NCI-H1092 (cell line): ENCODE data around the gene ARL9.

Experiments
- DNase-seq: peaks from one replicate; lab custom pipeline; 2025; lab: John Stamatoyannopoulos, UW

The ARL9 gene

DNA sequence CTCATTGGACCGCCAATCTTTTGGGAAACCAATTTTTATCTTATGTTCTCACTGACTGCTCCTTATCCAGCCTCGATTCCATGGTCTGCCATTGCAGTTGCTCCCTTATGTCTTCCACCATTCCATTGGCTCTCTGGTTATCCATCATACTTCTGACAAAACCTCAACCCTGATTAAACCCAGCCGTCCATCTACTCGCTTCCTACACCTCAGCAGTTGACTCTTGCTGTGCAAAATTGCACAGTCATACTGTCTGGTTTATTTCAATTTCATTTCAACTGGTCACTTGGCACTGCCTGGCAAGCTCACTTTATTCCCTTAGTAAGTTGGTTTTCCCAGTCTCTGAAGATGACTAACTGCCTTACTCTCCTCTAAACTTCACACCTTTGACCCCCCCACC, 26.2 kb downstream of the ARL9 start:
- no peak for DNase-seq

DNA sequence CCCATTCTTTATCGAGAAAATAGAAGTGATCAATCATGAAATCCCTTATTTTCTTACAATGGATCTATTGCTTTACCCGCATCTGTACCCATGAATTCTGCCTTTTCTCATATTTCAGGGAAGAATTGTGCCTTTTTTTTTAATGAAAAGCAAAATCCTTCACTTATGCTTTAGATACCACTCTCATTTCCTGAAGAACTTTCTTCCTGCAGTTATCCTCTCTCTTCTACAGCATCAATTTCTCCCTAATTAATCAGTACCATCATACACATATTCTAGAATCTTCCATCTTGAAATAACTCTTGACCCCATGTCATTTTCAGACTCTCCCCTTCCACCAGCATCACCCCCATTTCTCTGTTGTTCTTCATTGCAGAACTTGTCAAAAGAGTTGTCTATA, 26.6 kb downstream of the ARL9 start:
- no peak for DNase-seq

DNA sequence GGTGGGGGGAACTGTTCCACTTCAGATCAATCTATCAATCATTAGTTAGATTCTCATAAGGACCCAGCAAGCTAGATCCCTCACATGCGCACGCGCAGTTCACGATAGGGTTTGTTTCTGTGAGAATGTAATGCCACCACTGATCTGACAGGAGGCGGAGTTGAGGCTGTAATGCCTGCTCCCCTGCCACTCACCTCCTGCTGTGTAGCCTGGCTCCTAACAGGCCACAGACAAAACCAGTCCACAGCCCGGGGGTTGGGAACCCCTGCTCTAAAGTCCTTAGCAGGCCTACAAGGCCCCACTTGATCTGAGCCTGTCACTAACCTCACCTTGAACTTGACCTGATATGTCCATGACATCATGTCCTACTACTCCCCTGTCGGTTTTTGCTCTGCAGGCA, 30.3 kb downstream of the ARL9 start:
- DNase-seq = no peak

DNA sequence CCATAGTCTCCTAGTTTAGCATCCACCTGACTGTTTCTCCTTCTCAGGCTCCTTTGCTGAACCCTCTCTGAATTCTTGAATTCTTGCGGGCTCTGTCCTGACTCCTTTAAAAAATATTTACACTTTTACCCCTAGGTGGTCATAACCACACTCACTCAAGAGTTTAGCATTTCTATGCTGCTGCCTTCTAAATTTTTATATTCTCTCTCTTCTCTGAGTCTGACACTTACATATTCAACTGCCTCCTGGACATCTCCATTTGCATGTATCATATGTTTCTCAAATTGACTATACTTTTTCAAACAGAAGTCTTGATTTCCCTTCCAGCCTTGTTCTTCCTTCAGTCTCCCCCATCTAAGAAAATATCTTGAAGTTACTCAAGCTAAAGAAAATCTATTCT, 31.6 kb downstream of the ARL9 start:
- no peak for DNase-seq

DNA sequence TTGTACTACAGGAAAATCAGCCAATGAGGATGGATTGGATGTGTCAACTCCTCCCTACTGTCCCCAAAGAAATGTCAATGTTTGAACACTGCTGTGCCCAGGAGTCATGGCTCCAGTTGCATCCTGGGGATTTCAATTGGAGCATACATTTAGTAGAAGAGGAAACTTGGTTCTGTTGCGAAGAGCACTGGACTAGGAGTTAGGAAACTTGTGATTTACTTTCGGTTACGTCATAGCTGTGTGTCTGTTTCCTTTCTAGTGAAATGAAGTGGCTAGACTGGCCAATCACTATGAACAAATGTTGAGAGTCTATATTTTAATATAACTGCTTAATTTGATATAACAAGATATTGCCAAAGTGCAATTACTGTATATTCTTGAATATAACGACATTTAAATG, 35.2 kb downstream of the ARL9 start:
- DNase-seq = no peak

DNA sequence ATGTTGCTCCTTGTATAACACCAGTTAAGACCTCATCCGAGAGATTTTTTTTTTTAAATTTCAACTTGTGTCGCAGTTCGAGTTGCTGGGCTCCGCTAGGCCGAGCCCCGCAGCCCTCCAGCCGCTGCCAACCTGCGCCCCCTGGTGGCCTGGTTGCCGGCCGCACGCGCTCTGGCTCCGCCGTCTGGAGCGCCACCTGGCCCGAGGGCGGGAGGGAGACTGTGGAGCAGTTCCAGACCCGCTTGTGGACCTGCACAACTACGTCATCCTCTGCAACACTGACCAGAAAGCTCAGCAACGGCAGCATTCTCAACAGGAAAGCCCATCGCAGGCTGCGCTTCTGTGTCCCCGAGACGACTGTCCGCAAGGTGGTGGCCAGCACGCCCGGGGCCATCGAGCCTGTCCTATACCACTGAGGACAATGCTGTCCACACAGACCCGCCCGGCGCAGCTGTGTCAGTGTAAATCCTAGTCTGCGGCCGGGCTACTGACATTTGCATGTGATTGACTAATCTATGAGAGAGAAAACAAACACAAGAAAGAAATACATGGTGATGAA, 39.1 kb downstream of the ARL9 start:
- peak; percentile 68 for DNase-seq

DNA sequence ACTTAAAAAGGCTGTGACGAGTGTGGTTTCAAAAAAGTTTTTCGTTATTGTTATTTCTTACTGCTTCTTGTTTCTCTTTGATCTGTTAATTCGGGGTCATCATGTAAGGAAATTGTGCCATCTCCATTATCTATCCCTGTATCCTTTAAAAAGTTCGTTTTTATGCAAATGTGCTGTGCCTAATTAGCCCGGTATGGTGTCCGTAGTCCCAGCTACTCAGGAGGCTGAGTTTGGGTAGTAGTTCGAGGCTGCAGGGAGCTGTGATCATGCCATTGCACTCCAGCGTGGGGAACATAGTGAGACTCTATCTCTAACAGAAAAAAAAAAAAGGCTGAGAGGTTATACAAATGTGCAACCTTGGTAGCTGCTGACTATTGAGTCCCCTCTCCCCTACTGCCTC, 45.1 kb downstream of the ARL9 start:
- no peak for DNase-seq

DNA sequence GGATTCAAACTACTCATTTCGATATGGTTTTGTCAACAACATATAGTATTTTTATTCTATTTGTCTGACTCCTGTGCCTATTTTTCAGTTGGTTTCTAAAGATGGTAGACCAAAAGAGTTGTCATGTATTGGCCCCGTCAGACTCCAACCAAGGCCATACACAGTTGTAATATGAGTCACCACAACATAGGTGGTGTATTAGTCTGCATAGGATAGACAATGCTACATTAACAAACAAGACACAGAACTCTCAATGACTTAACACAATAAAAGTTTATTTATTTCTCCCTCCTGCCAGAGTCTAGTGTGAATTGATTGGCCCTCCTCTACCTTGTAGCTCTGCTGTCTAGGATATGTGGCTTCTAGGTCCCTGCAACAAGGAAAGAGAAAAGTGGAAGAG, 45.9 kb downstream of the ARL9 start:
- DNase-seq = no peak

DNA sequence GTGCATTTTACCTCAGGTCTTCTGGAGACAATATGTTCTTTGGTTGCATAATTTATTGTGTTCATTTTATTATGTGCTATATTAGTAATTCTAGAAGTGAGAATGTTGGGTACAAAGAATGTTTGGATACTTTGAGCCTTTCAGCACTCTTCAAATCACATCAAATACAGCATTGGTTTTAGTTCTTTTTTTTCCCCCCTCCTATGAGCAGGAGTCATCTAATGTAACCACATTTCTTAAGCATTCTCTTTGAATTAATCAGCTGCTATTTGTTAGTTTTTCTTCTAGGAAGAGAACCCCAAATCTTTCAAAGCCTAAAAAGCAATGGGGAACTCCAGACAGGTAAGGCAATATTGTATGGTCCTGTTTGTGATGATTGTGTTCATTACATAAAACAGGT, 46.7 kb downstream of the ARL9 start:
- DNase-seq = no peak

DNA sequence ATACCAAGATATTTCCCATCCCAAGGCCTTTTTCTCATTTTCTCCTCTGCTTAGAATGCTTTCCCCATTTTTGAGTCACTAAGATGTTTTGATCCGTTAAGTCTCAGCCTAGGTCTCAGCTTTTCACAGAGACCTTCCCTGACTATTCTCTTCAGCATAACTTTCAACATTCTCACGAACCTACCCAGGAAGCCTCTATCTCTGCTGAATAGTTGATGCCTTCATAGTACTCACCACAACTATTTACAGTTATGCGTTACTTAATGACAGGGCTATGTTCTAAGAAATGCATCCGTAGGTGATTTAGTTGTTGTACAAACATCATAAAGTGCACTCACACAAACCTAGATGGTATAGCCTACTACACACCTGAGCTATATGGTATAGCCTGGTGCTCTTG, 64.5 kb downstream of the ARL9 start:
- DNase-seq = no peak
